ENCODE data around the gene TEX13C.

DNA sequence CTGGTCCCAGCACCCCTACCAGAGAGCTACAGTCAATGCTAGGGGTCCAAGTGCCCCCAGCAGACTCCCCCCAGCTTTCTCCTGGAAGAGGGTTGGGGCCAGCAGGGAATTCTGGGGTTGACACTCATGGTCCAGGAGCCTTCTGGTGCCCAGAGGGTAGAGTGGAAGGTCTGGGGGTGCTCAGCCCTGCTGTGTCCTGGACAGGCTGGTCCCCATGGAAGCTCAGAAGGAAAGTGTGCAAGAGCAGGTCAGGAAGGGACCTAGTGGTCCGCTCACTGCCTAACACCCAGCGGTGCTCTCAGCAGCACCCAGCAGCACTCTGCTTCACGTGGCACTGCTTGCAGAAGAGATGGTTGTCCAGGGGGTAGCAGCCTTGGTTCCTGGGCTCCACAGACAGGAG, 6.9 kb downstream of the TEX13C start:
- TF ChIP-seq POLR2A (IDR thresholded peaks at IDR 0.05; ENCODE audit: low read depth) (no peak), EP300 (IDR thresholded peaks at IDR 0.05) (no peak), POLR2AphosphoS5 (IDR thresholded peaks at IDR 0.05) (no peak)
- TF ChIP-seq, protein P1, sequence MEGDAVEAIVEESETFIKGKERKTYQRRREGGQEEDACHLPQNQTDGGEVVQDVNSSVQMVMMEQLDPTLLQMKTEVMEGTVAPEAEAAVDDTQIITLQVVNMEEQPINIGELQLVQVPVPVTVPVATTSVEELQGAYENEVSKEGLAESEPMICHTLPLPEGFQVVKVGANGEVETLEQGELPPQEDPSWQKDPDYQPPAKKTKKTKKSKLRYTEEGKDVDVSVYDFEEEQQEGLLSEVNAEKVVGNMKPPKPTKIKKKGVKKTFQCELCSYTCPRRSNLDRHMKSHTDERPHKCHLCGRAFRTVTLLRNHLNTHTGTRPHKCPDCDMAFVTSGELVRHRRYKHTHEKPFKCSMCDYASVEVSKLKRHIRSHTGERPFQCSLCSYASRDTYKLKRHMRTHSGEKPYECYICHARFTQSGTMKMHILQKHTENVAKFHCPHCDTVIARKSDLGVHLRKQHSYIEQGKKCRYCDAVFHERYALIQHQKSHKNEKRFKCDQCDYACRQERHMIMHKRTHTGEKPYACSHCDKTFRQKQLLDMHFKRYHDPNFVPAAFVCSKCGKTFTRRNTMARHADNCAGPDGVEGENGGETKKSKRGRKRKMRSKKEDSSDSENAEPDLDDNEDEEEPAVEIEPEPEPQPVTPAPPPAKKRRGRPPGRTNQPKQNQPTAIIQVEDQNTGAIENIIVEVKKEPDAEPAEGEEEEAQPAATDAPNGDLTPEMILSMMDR (IDR thresholded peaks at IDR 0.05), result no peak

All from esophagus muscularis mucosa (tissue), 4 donors.